Measurements from ENCODE around the gene DOCK8. TPM values are rescaled to one million over a fixed set of nuclear protein-coding genes. Genes with fewer than 3 reads are reported as not detected.

DOCK8 gene
- total RNA-seq, 1 donor from 2014 or later: 4.4 TPM

DNA sequence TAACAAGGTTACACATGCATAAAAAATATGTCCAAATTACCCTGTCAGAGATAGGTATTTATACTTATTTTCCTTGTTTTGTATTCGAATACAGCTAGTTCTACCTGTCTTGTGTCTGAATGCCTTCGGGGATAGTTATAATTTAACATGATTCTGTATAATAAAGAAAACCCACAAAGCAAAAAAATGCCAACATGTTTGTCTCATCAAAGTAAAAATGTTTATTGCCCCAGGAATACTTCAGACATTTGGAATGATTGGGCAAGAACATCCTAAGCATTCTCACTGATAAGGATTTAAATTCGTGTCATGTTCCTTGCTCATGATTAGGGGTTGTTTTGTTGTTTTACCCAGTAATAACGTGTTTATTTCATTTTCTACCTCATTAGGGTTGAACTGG is 74.5 kb downstream of the DOCK8 start:
- H3K27ac ChIP-seq (ENCODE audit: low read depth, low read length): no peak overlapping the region
- H3K79me2 ChIP-seq (ENCODE audit: insufficient read depth, low read length): no peaks in the 10 kb centered on the region
- no peaks in the 10 kb centered on the region for H4K20me1 ChIP-seq (ENCODE audit: insufficient read depth, low read length)
- H3K27me3 ChIP-seq (ENCODE audit: insufficient read depth, low read length): peaks cover 2% of the 10 kb centered on the region
- no peak for TF ChIP-seq CTCF (IDR thresholded peaks at IDR 0.05; ENCODE audit: insufficient read depth, low read depth, low read length)
- TF ChIP-seq EZH2 (IDR thresholded peaks at IDR 0.05; ENCODE audit: insufficient read depth, low read length): no peak
- no peaks in the 10 kb centered on the region for H3K9me3 ChIP-seq (ENCODE audit: insufficient read depth, low read depth, low read length)
- no peak for FAIRE-seq
- DNase-seq (ENCODE audit: low read depth): no peak
- Mint-ChIP-seq H3K27me3 (ENCODE audit: low read depth, unreplicated experiment) (no peaks in the 10 kb centered on the region), H3K4me1 (ENCODE audit: low read depth, unreplicated experiment) (no peaks in the 10 kb centered on the region), H3K36me3 (ENCODE audit: low read depth, unreplicated experiment) (no peaks in the 10 kb centered on the region), H3K27ac (ENCODE audit: unreplicated experiment) (no peak overlapping the region), H3K4me3 (ENCODE audit: unreplicated experiment) (no peak overlapping the region), H3K9me3 (ENCODE audit: unreplicated experiment) (no peaks in the 10 kb centered on the region)
- H3K4me3 ChIP-seq (ENCODE audit: insufficient read depth, low read depth, low read length): no peak overlapping the region
- H2AFZ ChIP-seq (ENCODE audit: low read depth, low read length): no peak overlapping the region
- H3K4me1 ChIP-seq (ENCODE audit: insufficient read depth, low read length): no peaks in the 10 kb centered on the region
- H3K36me3 ChIP-seq (ENCODE audit: insufficient read depth, low read length): no peaks in the 10 kb centered on the region
- no peak overlapping the region for H3K9ac ChIP-seq (ENCODE audit: low read length)
- H3K4me2 ChIP-seq (ENCODE audit: low read length): no peak overlapping the region

GRCh38 chr9:292915-293314 is 78.2 kb downstream of the DOCK8 start:
- TF ChIP-seq EZH2 (IDR thresholded peaks at IDR 0.05; ENCODE audit: insufficient read depth, low read length) (no peak), CTCF (IDR thresholded peaks at IDR 0.05; ENCODE audit: insufficient read depth, low read depth, low read length) (no peak)
- Mint-ChIP-seq H3K27me3 (ENCODE audit: low read depth, unreplicated experiment) (no peaks in the 10 kb centered on the region), H3K9me3 (ENCODE audit: unreplicated experiment) (no peaks in the 10 kb centered on the region), H3K27ac (ENCODE audit: unreplicated experiment) (no peak overlapping the region), H3K4me1 (ENCODE audit: low read depth, unreplicated experiment) (peaks cover 3% of the 10 kb centered on the region), H3K36me3 (ENCODE audit: low read depth, unreplicated experiment) (no peaks in the 10 kb centered on the region), H3K4me3 (ENCODE audit: unreplicated experiment) (no peak overlapping the region)
- Histone ChIP-seq H3K4me1 (ENCODE audit: insufficient read depth, low read length) (no peaks in the 10 kb centered on the region), H3K9ac (ENCODE audit: low read length) (no peak overlapping the region), H3K27ac (ENCODE audit: low read depth, low read length) (no peak overlapping the region), H3K4me3 (ENCODE audit: insufficient read depth, low read depth, low read length) (no peak overlapping the region), H2AFZ (ENCODE audit: low read depth, low read length) (no peak overlapping the region), H3K36me3 (ENCODE audit: insufficient read depth, low read length) (no peaks in the 10 kb centered on the region), H4K20me1 (ENCODE audit: insufficient read depth, low read length) (no peaks in the 10 kb centered on the region), H3K27me3 (ENCODE audit: insufficient read depth, low read length) (peaks cover 2% of the 10 kb centered on the region), H3K4me2 (ENCODE audit: low read length) (no peak overlapping the region), H3K9me3 (ENCODE audit: insufficient read depth, low read depth, low read length) (no peaks in the 10 kb centered on the region), H3K79me2 (ENCODE audit: insufficient read depth, low read length) (no peaks in the 10 kb centered on the region)
- DNase-seq (ENCODE audit: low read depth) (no peak), FAIRE-seq (no peak)

DNA sequence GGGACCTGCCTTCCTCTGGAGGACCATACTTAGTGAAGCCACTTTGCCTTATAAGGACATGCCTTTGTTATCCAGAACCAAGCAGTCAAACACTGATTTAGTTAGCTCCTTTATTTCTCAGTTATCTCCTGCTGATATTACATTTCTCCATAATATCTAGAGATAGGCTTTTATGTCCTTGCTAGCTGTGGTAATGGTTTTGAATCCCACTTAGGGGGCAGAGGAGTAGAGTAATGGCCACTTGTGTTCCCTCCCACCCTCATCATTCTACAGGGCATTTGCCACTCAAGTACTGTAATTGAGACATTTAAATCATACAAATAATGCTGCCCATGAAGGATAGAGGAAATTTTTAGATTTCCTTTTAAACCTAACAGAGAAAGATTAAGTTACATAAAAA is 80.9 kb downstream of the DOCK8 start:
- Mint-ChIP-seq H3K4me3 (ENCODE audit: unreplicated experiment) (no peak overlapping the region), H3K9me3 (ENCODE audit: unreplicated experiment) (no peaks in the 10 kb centered on the region)
- no peak for FAIRE-seq

More for the DNA sequence above, 80.9 kb downstream of the DOCK8 start:
- H3K9ac ChIP-seq (ENCODE audit: low read length): no peak overlapping the region
- H3K4me1 ChIP-seq (ENCODE audit: insufficient read depth, low read length): no peaks in the 10 kb centered on the region
- H3K4me2 ChIP-seq (ENCODE audit: low read length): no peak overlapping the region
- Mint-ChIP-seq H3K27me3 (ENCODE audit: low read depth, unreplicated experiment) (no peaks in the 10 kb centered on the region), H3K36me3 (ENCODE audit: low read depth, unreplicated experiment) (no peaks in the 10 kb centered on the region), H3K4me1 (ENCODE audit: low read depth, unreplicated experiment) (peaks cover 3% of the 10 kb centered on the region), H3K27ac (ENCODE audit: unreplicated experiment) (no peak overlapping the region)
- H3K27ac ChIP-seq (ENCODE audit: low read depth, low read length): no peak overlapping the region
- H3K79me2 ChIP-seq (ENCODE audit: insufficient read depth, low read length): no peaks in the 10 kb centered on the region
- no peak for DNase-seq (ENCODE audit: low read depth)
- no peaks in the 10 kb centered on the region for H4K20me1 ChIP-seq (ENCODE audit: insufficient read depth, low read length)
- H3K27me3 ChIP-seq (ENCODE audit: insufficient read depth, low read length): no peaks in the 10 kb centered on the region
- H3K4me3 ChIP-seq (ENCODE audit: insufficient read depth, low read depth, low read length): no peak overlapping the region
- no peaks in the 10 kb centered on the region for H3K9me3 ChIP-seq (ENCODE audit: insufficient read depth, low read depth, low read length)
- H2AFZ ChIP-seq (ENCODE audit: low read depth, low read length): no peak overlapping the region
- no peak for TF ChIP-seq EZH2 (IDR thresholded peaks at IDR 0.05; ENCODE audit: insufficient read depth, low read length)
- TF ChIP-seq CTCF (IDR thresholded peaks at IDR 0.05; ENCODE audit: insufficient read depth, low read depth, low read length): no peak
- H3K36me3 ChIP-seq (ENCODE audit: insufficient read depth, low read length): no peaks in the 10 kb centered on the region
